ENCODE results near the gene ASCL2.
"Not testable (repeated sequence)": the region's sequence is repeated elsewhere in the genome, so short reads cannot be mapped to it uniquely, and the experiment has no call there.

Gene ASCL2

DNA sequence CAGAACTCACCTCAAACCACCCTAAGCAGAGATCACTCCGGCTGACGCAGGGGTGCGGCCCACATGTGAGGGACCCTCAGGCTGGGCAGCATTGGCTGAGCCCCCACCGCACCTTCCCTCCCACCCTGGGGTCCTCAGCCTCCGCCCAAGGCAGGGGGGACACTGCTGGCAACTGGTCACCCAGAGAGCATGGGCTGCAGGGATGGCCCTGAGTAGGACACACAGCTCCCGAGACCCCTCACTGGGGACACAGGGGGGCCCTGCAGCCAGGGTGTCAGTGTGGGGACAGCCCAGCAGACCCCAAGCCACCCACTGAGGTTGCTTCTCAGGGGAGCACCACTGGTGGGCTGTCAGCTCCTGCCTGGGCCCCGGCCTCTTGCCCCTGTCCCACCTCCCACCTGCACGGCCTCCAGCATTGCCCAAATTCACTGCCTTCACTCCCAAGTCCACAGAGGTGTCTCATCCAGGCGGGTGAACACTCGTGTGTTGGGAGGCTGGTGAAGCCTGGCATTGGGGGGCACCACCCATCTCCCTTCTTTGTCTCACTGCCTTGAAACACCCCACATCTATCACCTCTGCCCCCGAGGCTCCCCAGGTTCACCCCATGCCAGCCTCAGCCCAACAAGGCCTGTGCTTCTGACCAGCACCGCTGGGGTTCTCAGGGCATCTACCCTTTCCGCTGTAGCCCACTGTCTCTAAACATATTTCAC, 26.7 kb upstream of the ASCL2 start:
- no peak for DNase-seq

DNA sequence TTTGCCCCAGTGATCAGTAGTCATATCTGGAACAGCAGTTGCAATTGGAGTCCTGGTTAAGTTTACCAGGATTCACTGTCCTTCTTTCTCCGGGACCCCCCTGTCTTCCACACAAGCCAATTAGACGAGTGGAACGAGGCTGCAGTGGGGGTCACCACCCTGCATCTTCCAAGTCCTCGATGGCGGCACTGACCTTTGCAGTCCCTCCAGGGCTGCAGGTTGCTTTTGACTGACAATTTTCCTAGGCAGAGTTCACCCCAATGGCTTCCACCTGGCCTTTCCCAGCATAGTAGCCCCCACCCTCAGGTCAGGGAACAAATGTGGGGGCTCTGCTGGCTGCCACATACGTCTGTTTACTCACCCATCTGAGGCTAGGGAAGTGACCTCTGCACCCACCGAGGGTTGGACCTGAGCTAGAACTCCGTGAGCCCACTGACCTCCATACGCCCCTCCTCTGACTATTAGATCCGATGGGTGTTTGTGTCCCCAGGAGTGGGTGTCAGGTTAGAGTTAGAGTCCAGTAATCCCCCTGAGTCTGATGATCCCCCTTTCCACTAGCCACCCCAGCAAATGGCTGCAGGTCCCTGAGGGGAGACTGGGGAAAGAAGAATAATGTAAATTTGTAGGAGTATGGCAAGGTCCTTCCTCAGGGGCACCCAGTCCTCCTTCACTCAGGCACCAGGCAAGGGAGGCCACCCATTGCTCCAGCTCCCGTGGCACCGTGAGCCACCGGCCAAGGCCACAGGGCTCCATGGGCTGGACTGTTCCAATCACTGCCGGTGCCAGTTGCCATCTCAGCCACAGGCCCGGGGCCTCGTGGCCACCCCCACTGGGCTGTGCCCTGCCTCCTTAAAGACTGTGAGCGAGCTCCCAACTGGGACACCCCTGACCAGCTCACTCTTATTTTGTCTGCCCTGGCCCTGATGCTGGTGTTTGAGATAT, 25.9 kb upstream of the ASCL2 start:
- DNase-seq, result no peak

DNA sequence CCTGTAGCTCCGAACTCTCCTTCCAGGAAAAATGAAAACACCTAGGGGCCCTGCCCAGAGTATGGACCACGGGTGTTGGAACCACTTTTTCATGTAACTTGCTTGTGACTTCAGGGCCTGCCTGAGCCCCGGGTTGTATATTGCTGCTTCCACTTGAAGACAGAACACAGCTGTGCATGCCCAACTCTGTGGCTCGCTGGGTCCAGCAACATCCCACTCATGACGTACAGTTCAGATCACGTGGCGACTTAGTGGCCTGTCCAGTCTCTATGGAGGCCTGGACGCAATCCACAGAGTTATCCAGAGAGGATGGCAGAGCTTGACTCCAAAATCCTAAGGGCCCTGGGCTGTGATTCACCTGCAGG, 24.5 kb upstream of the ASCL2 start:
- DNase-seq, result no peak

DNA sequence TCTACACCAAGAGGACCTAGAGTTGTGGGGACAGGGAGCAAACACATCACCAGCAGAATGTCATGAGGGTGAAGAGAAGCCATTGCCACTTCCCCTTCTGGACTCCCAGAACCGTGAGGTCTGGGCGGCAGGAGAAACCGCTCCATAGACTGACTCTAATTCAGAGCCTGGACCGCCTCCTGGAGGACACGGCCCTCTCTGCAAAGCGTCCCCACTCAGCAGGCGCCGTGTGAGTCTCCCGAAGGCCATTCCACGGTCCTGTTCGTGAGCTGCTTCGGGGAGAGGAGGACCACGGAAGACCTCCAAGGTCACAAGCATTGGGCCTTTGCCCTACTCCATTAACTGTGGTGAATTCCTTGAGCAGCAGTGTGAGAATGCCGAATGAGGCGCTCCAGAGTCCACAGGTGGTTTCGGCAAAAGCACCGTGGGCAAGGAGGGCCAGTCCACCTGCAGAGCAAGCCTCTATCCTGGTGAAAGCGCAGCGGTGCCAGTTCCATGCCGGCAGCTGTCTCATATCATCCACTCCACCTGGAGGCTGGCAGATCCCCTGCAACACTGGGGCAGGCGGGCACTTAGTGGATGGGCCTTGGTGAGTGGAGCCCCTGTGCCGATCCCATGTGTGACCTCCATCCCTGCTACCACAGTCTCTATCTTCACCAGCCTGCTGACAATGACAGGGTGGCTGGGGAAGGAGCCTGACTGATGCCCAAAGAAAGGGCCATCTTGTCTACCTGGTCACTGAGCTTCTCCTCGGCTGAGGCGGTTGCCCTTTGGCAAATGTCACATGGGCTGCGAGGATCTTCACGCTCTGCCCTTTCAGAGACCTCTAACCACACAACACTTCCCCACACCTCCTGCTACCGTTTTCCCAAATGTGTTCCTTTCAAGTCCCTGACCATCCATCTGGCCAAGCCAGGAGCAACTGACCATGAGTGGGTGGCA, 23.9 kb upstream of the ASCL2 start:
- DNase-seq, result no peak

DNA sequence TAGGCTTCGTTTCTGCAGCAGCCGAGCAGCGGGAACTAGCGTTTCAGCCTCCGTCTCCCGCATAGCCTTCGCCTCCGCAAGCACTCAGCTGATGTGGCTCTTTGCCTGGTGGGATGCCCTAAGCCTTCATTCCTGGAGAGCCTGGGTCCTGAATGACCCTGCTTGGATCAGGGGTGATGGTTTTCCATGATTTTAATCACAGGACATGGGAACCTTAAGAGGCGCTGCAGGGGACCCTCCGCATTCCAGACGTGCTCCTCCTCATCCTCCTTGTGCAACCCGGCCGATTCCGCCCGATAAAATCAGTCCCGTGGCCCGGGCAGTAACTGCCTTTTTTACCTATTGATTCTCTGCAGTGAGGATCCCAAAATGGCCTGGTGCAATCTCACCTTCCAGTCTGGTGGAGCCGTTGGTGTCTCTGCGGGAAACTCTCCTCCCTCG, 23.2 kb upstream of the ASCL2 start:
- no peak for DNase-seq

DNA sequence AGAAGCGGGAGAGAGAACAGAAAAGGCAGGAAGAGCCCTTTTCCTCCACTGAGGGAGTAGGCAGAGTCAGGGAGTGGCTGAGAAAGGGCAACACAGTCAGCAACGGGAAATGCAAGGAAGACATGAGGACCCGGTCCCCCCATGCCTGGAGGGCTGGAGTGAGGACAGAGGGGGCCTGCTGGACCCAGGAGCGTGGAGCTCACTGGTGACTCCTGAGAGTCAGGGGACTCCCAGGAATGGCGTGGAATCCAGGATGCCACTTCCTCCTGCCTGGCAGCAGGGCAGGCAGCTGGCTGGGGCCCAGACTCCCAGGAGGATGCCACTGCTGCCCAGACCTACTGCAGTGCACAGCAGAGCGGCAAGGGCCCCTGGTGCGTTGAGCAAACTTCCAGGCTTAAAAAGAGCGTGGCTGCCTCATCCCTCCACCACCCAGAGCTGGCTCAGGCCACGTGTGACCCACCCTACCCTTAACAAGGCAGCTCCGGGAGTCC, 20.0 kb upstream of the ASCL2 start:
- DNase-seq, result no peak

DNA sequence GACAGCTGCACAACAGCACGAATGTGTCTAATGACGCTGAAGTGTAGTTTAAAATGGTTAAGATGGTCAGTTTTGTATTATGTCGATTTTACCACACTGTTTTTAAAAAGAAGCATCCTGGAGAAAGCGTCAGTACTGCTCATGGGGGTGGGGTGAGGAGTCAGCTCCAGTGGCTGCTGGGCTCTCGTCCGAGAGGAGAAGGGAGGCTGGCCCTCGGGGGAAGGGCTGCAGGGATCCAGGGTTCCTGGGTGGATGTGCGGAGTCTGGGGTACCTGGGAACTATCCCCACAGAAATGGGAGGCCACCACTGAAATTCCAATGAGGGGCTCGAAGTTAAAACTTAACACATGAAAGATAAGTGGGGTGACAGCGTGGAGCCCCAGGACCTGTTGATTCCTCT, 19.5 kb upstream of the ASCL2 start:
- DNase-seq, result no peak

DNA sequence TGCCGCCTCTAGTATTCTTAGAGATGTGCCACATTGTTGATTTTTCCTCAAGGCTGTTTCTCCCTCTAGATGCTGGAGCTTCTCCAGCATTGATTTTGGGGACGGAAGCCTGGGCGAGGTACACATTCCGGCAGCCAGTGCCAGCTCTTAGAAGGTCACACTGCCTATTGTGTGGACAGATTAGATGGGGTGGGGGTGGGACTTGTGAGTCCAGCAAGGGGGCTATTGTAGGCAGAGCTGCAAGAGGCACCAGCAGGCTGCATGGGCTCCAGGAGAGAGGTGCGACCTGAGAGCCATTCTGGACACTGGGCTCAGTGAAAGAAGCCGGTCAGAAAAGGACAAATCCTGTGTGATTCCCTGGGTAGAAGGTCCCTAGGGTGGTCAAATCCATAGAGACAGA, 19.0 kb upstream of the ASCL2 start:
- DNase-seq, result no peak

DNA sequence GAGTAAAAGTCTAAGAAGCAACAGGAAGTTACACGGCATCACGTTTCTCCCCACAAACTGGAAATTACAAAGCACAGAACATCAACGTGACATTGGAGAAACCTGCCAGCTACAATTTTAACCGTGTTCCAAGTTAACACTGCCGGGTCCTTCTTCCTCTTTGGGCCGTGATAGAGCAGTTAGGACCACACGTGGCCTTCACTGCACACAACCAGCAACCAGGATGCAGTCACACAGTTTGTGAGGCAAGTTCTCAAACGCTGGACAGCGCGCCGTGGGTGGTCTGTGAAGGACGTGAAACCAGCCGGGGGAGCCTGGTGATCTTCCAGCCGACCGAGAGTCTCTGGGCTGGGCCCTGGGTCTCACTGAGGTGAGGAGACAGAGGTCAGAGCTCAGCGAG, 16.7 kb upstream of the ASCL2 start:
- DNase-seq, result no peak

DNA sequence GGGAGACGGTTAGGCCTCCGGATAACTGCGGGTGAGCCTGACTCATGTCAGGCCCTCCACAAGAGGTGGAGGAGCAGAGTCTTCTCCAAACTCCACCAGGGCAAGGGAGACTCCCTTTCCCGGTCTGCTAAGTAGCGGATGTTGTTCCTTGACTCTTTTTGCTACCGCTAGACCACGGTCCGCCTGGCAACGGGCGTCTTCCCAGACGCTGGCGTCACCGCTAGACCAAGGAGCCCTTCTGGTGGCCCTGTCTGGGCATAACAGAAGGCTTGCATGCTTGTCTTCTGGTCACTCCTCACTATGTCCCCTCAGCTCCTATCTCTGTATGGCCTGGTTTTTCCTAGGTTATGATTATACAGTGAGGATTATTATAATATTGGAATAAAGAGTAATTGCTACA, 16.0 kb upstream of the ASCL2 start:
- DNase-seq, result not testable (repeated sequence)

DNA sequence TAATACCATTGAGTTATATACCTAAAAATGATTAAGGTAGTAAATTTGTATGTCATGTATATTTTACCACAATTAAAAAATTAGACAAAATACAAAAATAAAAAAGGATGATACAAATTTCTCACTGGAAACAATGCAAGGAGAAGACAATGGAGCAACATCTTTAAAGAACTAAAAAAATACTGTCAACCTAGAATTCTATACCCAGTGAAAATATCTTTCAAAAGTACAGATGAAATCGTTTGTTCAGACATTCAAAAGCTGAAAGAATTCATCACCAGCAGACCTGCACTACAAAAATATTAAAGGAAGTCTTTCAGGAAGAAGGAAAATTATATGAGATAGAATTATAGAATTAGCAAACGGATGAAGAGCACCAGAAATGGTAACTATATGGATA, 9.8 kb upstream of the ASCL2 start:
- DNase-seq, result no peak

DNA sequence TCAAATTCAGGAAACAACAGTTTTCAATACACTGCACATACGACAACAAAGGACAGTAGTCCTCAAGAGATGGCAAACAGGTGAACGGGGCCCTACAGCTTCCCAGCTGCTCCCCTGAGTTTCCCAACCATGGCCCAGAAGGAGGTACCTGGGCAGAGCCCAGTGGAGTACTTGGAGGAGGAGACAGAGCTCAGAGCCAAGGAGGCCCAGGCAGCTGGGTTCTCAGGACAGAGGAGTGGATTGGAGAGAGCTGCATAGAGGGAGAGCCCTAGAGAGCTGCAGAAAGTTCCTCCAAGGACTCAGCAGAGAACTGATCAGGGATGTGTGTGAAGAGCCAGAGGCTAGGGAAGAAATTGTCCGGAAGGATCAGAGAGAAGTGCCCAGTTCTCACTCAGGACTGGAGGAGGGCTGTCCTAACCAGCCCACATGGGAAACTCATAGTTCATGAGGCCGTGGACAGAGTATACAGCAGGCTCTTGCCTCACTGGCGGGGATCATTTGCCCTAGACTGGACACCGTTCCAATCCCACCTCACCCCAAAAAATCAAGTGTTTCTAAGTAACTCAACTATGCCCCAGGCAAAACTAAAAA, 7.6 kb upstream of the ASCL2 start:
- DNase-seq, result no peak

DNA sequence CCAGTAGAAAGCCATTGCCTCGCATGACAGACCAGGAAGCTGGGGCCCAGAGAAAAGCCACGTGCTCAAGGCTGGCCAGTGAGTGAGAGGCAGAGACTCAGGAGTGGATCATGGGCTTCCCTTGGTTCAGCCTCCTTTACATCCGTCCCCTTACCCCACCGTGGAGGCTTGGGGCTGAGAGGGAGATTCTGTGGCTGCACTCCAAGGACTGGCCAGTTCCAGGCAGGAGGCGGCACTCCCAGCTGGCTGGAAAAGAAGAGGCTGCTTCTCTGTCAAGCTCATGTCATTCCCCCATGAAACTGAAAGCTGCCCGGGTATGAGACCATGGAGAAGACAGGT, 6.6 kb upstream of the ASCL2 start:
- DNase-seq, result no peak

DNA sequence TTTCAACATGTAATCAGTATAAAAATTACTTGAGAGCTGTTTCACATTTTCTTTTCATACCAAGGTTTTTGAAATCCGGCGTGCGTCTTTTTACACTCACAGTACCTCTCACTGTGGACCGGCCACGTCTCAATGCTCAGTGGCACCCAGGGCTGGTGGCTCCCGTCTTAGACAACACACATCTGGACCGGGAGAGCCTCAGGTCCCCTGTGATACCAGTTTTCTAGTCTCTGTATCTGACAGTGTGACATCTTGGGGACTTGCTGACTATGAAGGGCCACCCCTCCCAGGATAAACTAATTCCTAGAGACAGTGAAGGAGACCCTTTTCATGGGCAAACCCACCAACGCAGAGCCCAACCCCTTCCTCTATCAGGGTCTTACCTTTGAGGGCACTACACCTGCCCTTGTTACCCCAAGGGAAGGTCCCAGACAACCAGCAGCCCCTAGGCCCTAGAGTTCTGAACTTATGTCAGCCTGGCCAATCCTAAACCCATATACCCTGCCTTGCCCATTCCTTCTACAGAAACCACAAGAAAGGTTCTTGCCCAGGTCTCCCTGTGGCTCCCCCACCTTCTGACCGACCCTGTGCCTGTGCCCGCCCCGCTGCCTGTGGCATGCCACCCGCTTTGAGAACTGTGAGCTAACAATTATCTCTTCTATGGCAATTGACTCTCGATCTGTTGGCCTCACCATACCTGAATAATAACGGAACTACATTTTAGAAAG, 6.1 kb upstream of the ASCL2 start:
- DNase-seq, result no peak

DNA sequence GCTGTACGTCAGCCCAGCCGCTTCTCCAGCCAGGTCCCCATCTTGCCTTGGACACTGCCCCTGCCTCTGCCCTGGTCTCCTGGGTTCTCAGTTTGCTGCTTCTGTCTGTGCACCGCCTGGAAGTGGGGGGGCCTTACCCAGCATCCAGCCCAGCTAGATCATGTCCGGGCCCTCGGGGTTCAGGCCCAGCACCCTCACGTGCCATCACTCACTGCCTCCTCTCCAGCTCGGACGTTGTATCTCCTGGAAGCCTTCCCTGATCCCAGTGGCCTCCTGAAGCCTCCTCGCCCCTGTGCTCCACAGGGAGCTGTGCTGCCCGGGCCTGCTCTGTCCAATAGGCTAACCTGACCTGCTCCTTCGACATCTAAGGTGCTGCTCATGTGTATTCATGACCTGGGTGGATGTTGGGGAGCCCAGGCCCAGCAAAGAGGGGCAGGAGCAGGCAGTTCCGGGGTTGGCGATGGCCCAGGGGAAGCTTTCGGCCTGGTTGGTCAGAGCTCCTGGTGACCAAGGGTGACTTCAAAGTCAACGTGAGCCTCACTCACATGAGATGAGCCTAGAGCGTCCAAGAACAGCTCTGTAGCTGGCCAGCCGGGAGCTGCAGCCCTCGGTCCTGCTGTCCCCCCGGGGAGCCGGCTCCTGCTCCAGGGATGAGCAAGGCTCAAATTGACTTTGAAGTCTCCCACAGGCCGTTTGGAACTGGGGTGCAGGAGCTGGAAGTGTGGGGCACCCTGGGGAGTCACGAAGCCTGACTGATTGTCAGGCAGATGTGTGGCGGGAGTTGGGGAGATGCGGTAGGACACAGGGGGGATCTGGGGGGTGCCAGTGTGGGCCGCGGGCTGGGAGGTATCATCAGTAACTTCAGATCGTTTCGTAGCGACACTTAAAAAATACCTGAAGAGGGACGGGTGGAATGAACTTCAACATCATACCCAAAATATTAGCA, 5.2 kb upstream of the ASCL2 start:
- no peak for DNase-seq

DNA sequence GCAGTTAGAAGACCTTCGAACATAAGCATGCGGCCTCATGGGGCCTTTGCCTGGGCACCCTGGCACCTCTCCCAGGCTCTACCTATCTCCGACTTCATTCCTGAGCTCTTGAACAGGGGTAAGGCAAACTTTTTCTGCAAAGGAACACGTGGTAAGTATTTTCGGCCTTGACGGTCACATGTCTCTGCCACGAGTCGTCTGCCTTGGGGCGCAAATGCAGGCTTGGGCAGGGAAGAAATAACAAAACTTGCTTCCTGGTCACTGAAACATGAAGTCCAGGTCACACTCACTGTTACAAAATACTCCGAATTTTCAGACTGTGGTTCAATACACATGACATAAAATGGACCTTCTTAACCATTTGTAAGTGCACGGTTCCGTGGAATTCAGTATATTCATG, 3.4 kb upstream of the ASCL2 start:
- DNase-seq, result no peak

DNA sequence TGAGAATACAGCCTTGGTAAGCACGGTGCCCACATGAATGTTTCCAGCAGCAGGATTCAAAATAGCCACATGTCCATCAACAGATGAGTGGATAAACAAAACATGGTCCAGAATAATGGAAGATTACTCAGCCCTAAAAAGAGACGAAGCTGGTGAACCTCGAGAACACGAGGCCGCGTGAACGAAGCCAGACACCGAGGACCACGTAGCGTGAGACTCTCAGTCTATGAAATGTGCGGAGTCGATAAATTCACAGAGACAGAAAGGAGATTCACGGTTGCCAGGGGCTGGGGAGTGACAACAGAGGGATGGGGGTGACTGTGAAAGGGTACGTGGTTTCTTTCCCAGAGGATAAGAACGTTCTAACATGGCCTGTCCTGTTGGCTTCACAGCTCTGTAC, 2.9 kb upstream of the ASCL2 start:
- DNase-seq, result no peak

DNA sequence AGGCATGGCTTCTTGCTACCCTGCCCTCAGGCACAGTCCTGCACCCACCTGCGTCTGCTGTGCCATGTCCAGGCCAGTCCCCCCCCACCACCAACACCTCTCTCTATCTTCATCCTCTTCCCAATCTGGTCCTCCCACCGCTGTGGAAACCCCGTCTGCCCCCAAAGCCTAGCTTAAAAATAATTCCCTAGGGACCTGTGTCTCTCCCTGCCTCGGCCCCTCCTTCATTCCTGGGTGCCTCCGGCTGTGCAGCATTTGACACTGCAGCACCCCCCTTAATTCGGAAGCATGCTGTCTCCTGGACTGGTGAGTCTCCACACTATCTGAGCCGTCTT, 2.5 kb upstream of the ASCL2 start:
- DNase-seq, result no peak

DNA sequence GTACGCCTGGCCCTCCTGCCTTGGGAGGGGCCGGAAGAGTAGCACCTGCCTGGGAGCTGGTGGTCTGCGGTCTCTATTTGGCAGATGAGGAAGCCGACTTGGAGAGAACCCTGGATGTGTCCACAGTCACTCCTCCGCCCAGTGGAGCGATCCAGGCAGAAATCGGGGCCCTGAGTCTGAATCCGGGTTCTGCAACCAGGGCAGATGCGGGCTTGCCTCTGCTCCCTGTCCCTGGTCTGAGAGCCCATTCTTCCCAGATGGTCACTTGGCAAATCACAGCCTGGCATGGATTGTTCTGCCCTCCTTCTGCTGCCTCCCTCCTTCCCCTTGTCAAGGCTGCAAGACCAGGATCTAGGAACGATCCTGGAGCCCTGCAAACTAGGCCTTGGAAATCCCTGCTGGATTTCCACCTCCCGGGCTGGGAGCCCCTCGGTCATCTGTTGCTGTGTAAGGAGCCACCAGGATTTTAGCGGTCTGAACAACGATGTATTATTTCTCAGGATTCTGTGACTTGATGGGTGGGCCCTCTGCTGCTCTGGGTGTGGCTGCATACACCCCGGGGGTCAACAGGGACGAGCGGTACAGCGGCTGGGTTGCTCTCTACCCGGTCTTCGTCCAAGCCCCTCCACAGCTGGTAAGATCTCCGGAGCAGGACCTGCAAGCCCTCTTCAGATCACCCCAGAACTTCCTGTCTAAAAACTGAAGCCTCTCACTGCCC, 2.0 kb upstream of the ASCL2 start:
- no peak for DNase-seq

All from activated CD4-positive, alpha-beta T cell treated with anti-CD3 and anti-CD28 coated beads, Interleukin-2, amount 50 U/mL, for 1 hour (primary cell).